NOMO-1 (cell line): Measurements from ENCODE around the gene METTL25.
A peak's percentile ranks its signal among the peaks of the same experiment; 100 is the strongest.

Experiments used
- DNase-seq, 2 experiments: peaks; one replicate each; lab custom pipeline; 2025; ENCODE audit not compliant: unreplicated experiment in 2 of 2; lab: John Stamatoyannopoulos, UW

METTL25 gene

GRCh38 chr12:82522762-82523161, 164.4 kb downstream of the METTL25 start:
- DNase-seq, result no peak

- no peak for DNase-seq
Measured at GRCh38 chr12:82523996-82524395, 165.7 kb downstream of the METTL25 start.

DNA sequence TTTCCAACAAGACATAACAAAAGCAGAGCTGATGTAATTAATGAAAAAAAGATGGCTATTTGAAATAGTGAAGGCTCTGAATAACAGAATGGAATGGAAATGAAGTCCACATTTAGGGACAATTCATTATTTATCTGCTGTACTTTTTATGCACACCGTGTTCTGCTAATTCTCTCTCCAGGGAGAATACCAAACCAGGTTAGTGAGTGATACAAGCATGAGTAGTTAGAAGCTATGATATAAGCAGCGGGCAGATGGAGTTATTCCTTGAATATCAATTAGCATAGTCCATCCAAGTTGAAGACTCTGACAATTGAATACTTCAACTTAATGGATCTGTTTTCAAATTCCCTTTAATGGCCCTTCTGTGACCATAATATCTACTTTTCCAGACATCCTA, 166.3 kb downstream of the METTL25 start:
- no peak for DNase-seq

GRCh38 chr12:82525616-82526015, 167.3 kb downstream of the METTL25 start:
- no peak for DNase-seq

- DNase-seq, result peak; percentile 7 to 42
Measured at GRCh38 chr12:82527165-82527780, 168.9 kb downstream of the METTL25 start.
